Nephron progenitor cell (in vitro differentiated cells): ENCODE measurements around the gene PRSS36.
"Not testable (repeated sequence)": the region's sequence is repeated elsewhere in the genome, so short reads cannot be mapped to it uniquely, and the experiment has no call there.

Source experiments
- DNase-seq: peaks from one replicate; pipeline ENCODE4 v3.0.0; 2021
- H3K27ac Mint-ChIP-seq: 2 replicates; pipeline ENCODE4 v1.8.0; 2021; ENCODE audit warnings: mild to moderate bottlenecking, moderate library complexity, mixed read lengths
- H3K27me3 Mint-ChIP-seq: 2 replicates; pipeline ENCODE4 v1.8.0; 2021; ENCODE audit warnings: mild to moderate bottlenecking, low read depth, mixed read lengths; ENCODE audit not compliant: poor library complexity
- H3K36me3 Mint-ChIP-seq: 2 replicates; pipeline ENCODE4 v1.8.0; 2021; ENCODE audit warnings: low read depth, mixed read lengths
- H3K4me1 Mint-ChIP-seq: 2 replicates; pipeline ENCODE4 v1.8.0; 2021; ENCODE audit warnings: mixed read lengths
- H3K4me3 Mint-ChIP-seq: 2 replicates; pipeline ENCODE4 v1.8.0; 2021; ENCODE audit warnings: mild to moderate bottlenecking, moderate library complexity, mixed read lengths
- H3K9me3 Mint-ChIP-seq: 2 replicates; pipeline ENCODE4 v1.8.0; 2021; ENCODE audit warnings: mild to moderate bottlenecking, moderate library complexity, mixed read lengths
- TF ChIP-seq, protein P1 (sequence below): fragments of 200-600 bp; sonication (generic); IDR thresholded peaks from 2 replicates; pipeline ENCODE4 v1.5.0; 2021; ENCODE audit warnings: antibody characterized with exemption

PRSS36 gene

DNA sequence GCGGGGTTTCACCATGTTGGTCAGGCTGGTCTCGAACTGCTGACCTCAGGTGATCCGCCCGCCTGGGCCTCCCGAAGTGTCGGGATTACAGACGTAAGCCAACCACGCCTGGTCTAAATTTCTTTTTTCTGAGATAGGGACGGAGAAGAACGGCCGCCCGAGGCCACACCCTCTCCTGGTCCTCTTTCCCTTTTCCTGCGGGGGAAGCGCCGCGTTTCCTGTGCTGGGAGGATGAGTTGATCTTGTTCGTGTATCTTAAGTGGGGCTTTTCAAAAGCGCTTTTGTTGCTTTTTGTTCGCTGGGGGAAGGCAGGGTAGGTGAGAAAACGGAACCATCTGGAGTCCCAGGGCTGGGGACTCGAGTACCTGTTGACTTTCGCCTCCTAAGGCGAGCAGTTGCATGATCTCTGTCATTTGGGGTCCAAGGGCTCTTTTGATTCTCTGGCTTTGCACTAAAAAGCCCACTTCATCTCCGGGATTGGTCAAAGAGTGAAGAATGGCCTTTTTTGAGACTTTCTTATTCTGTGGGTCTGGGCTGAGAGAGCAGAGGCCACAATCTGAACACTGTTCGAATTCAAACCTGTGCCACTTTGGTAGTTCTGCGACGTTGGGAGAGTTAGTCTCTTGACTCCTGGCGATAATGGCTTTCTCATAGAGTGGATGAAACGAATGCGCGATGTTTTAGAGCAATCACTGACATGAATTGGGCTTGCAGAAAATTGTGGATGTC is 31.4 kb upstream of the PRSS36 start:
- peak overlapping the region; percentile 98 for H3K27ac Mint-ChIP-seq
- H3K36me3 Mint-ChIP-seq, result peaks cover 50% of the 10 kb centered on the region
- no peaks in the 10 kb centered on the region for H3K9me3 Mint-ChIP-seq
- no peaks in the 10 kb centered on the region for H3K27me3 Mint-ChIP-seq
- peak overlapping the region; percentile 99 for H3K4me3 Mint-ChIP-seq
- TF ChIP-seq, protein P1, sequence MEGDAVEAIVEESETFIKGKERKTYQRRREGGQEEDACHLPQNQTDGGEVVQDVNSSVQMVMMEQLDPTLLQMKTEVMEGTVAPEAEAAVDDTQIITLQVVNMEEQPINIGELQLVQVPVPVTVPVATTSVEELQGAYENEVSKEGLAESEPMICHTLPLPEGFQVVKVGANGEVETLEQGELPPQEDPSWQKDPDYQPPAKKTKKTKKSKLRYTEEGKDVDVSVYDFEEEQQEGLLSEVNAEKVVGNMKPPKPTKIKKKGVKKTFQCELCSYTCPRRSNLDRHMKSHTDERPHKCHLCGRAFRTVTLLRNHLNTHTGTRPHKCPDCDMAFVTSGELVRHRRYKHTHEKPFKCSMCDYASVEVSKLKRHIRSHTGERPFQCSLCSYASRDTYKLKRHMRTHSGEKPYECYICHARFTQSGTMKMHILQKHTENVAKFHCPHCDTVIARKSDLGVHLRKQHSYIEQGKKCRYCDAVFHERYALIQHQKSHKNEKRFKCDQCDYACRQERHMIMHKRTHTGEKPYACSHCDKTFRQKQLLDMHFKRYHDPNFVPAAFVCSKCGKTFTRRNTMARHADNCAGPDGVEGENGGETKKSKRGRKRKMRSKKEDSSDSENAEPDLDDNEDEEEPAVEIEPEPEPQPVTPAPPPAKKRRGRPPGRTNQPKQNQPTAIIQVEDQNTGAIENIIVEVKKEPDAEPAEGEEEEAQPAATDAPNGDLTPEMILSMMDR, result no peak
- H3K4me1 Mint-ChIP-seq, result peaks cover 60% of the 10 kb centered on the region
- peak; percentile 37 for DNase-seq

DNA sequence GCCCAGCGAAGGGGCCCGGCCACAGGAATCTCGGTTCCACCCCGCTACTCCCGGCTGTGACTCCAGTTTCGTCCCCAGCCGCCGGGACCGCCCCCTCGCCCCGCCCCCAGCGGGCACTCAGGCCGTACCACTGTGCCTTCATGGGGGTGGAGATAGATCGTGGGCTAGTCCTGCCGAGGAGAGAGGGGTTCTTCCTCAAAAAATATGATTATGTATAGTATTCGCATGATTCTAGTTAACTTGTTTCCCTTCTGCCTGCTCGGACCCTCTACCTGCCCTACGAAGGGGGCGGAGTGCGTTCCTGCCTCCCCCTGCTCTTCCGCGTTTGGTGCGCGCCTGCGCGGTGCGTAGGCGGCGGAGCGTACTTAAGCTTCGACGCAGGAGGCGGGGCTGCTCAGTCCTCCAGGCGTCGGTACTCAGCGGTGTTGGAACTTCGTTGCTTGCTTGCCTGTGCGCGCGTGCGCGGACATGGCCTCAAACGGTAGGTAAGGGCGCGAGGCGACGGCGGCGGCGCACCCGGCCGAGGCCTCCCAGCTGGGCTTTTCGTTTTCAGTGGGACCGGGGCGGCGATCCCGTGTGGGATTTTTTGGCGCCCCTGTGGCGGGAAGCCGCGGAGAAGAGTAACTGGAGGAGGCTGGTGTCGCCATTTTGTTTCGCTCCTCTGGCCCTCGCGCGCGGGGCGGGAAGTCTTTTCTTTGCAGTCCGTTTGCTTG is 30.0 kb upstream of the PRSS36 start, which contains the start of gene FUS:
Gene FUS (plus strand): TSS at position 393 of the 713 bp plus-strand sequence. CDS start 76 bp downstream, at position 469.
- Mint-ChIP-seq H3K27me3 (no peaks in the 10 kb centered on the region), H3K4me3 (peak within 1 kb of the TSS; percentile 99), H3K9me3 (no peaks in the 10 kb centered on the region), H3K4me1 (peaks cover 50% of the 10 kb centered on the region), H3K27ac (peak within 1 kb of the TSS; percentile 100), H3K36me3 (peaks cover 36% of the 10 kb centered on the region)
- TF ChIP-seq, protein P1, result no peak
- peak; percentile 92 for DNase-seq

DNA sequence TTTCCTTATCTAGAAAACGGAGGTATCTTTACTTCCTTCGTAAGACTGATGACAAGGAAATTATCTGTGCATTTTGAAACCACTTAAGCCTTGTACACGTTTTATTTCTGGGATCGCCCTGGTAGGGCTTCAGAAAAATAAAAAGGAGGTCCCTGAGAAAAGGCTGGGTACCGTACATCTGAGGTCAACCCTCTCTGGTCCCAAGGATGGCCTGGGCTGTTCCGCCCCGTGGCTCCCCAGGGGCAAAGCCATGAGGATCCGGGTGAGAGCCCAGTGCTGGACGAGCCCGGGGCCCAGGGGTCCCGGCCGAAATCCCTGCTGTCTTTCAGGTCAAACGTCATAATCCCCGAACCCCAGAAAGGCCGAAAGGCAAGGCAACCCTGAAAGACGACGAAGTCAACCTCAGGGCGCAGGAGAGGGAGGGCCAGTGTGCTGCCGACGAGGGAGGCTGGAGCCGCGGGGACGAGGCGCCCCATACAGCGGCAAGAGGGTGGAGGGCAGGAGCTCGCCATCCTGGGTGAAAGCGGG is 29.4 kb upstream of the PRSS36 start:
- Mint-ChIP-seq H3K9me3 (no peaks in the 10 kb centered on the region), H3K4me3 (peak overlapping the region; percentile 99), H3K36me3 (peaks cover 31% of the 10 kb centered on the region), H3K27ac (peak overlapping the region; percentile 96), H3K27me3 (no peaks in the 10 kb centered on the region), H3K4me1 (peaks cover 51% of the 10 kb centered on the region)
- TF ChIP-seq, protein P1, result no peak
- DNase-seq, result no peak

DNA sequence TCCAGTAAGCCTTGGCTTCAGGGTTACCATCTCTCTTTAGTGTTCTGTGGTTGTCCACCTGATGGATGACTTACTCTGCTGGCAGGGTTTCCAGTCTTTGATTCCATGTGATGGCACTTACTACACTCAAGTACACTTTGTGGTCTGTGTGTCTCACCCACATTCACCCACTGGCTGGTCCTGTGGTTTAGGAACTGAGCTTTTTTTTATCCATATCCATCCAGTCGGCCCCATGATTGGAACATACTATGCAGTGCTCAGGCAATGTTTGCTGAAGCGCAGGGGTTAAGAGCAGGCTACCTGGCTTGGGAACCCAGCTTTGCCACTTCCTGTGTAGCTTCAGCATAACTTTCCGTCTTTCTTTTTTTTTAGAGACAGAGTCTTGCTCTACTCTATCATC is 27.3 kb upstream of the PRSS36 start:
- no peak for DNase-seq
- no peaks in the 10 kb centered on the region for H3K27me3 Mint-ChIP-seq

DNA sequence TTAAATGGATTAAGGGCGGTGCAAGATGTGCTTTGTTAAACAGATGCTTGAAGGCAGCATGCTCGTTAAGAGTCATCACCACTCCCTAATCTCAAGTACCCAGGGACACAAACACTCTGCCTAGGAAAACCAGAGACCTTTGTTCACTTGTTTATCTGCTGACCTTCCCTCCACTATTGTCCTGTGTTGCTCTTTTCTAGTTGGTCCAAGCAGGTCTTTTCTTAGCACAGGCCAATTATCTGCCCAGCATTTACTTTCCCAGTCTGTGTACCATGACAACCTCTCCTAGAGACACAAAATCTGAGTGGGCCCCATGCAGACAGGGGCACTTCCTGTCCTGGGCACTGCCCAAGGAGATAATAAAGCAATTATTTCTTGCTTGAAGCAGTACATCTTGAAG is 20.2 kb upstream of the PRSS36 start:
- H3K4me3 Mint-ChIP-seq, DNase-seq, H3K27ac Mint-ChIP-seq, H3K27me3 Mint-ChIP-seq, H3K36me3 Mint-ChIP-seq, H3K9me3 Mint-ChIP-seq: not testable (repeated sequence)
- peaks cover 30% of the 10 kb centered on the region for H3K4me1 Mint-ChIP-seq

More for the DNA sequence above, 27.3 kb upstream of the PRSS36 start:
- H3K36me3 Mint-ChIP-seq, result peaks cover 10% of the 10 kb centered on the region
- H3K4me3 Mint-ChIP-seq, result no peak overlapping the region
- H3K9me3 Mint-ChIP-seq, result no peaks in the 10 kb centered on the region
- TF ChIP-seq, protein P1, result no peak
- peaks cover 36% of the 10 kb centered on the region for H3K4me1 Mint-ChIP-seq
- peak overlapping the region; percentile 78 for H3K27ac Mint-ChIP-seq

DNA sequence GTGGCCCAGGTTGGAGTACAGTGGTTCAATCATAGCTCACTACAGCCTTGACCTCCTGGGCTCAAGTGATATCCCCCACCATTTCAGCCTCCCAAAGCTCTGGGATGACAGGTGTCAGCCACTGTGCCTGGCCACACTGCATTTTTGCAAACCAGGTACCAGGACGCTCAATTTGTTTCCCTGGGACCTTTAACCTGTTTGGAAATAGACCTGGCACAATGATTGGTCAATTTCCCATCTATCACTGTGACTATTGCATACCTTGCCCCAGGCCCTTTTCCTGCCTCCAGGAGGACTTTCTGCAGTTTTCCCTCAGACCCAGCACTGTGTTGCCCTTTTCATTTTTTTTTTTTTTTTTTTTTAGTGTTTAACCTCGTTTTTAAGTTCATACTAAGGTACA is 19.0 kb upstream of the PRSS36 start:
- H3K27me3 Mint-ChIP-seq, result no peaks in the 10 kb centered on the region
- no peaks in the 10 kb centered on the region for H3K36me3 Mint-ChIP-seq
- TF ChIP-seq, protein P1, result no peak
- peak overlapping the region; percentile 77 for H3K27ac Mint-ChIP-seq
- H3K9me3 Mint-ChIP-seq, result no peaks in the 10 kb centered on the region
- peaks cover 24% of the 10 kb centered on the region for H3K4me1 Mint-ChIP-seq
- H3K4me3 Mint-ChIP-seq, result no peak overlapping the region
- no peak for DNase-seq
